IMR-90 (cell line): ENCODE results near the gene C12orf56.

ENCODE experiments used
- BHLHE40 ChIP-seq: fragments of 150-350 bp; IDR thresholded peaks from 2 replicates; pipeline ENCODE4 v1.6.1; 2016; ENCODE audit warnings: mild to moderate bottlenecking, low read depth, low read length
- CEBPB ChIP-seq: IDR thresholded peaks from 2 replicates; pipeline ENCODE4 v1.6.1; 2012; ENCODE audit warnings: low read depth, low read length, improper control_type of control experiment
- CHD1 ChIP-seq: IDR thresholded peaks from 2 replicates; pipeline ENCODE4 v1.6.1; 2012; ENCODE audit warnings: low read depth, low read length, improper control_type of control experiment
- CTCF ChIP-seq: conservative IDR thresholded peaks from 2 replicates; pipeline ENCODE4 v1.5.1; 2012; ENCODE audit warnings: mild to moderate bottlenecking, low read depth, low read length, improper control_type of control experiment
- MAFK ChIP-seq: IDR thresholded peaks from 2 replicates; pipeline ENCODE4 v1.6.1; 2012; ENCODE audit warnings: low read depth, low read length, improper control_type of control experiment
- MXI1 ChIP-seq: IDR thresholded peaks from 2 replicates; pipeline ENCODE4 v1.6.1; 2012; ENCODE audit warnings: low read depth, mild to moderate bottlenecking, low read length, moderate library complexity, borderline replicate concordance
- POLR2A ChIP-seq: IDR thresholded peaks from 2 replicates; pipeline ENCODE4 v1.6.1; 2012; ENCODE audit warnings: mild to moderate bottlenecking, low read depth, low read length
- RAD21 ChIP-seq: IDR thresholded peaks from 2 replicates; pipeline ENCODE4 v1.6.1; 2012; ENCODE audit warnings: low read length, improper control_type of control experiment
- RCOR1 ChIP-seq: IDR thresholded peaks from 2 replicates; pipeline ENCODE4 v1.6.1; 2012; ENCODE audit warnings: mild to moderate bottlenecking, low read length, improper control_type of control experiment; ENCODE audit not compliant: insufficient replicate concordance
- USF2 ChIP-seq: fragments of 150-350 bp; IDR thresholded peaks from 2 replicates; pipeline ENCODE4 v1.6.1; 2017; ENCODE audit warnings: mild to moderate bottlenecking, antibody characterized with exemption, low read length, low read depth

GRCh38 chr12:64352181-64352580, 38.4 kb downstream of the C12orf56 start:
- TF ChIP-seq CTCF (no peak), CEBPB (no peak), RAD21 (no peak), POLR2A (no peak), RCOR1 (no peak), USF2 (no peak), MXI1 (no peak), MAFK (no peak), CHD1 (no peak), BHLHE40 (no peak)
